Activated T-cell treated with anti-CD3 and anti-CD28 coated beads, Interleukin-2, amount 50 U/mL, for 24 hours (primary cell): ENCODE data around the gene RHOH.
"Not testable (repeated sequence)": the region's sequence is repeated elsewhere in the genome, so short reads cannot be mapped to it uniquely, and the experiment has no call there.

Experiments used
- DNase-seq: peaks from one replicate; pipeline ENCODE4 v3.0.0-alpha.2; 2020
- H3K27ac Mint-ChIP-seq: 2 replicates; pipeline ENCODE4 v1.8.0; 2020; ENCODE audit warnings: mild to moderate bottlenecking, mixed read lengths
- H3K27me3 Mint-ChIP-seq: 2 replicates; pipeline ENCODE4 v1.8.0; 2020; ENCODE audit warnings: mixed read lengths
- H3K36me3 Mint-ChIP-seq: 2 replicates; pipeline ENCODE4 v1.8.0; 2020; ENCODE audit warnings: low read depth, mixed read lengths
- H3K4me1 Mint-ChIP-seq: 2 replicates; pipeline ENCODE4 v1.8.0; 2020; ENCODE audit warnings: low read depth, mixed read lengths
- H3K4me3 Mint-ChIP-seq: 2 replicates; pipeline ENCODE4 v1.8.0; 2020; ENCODE audit warnings: mild to moderate bottlenecking, moderate library complexity, mixed read lengths
- H3K9me3 Mint-ChIP-seq: 2 replicates; pipeline ENCODE4 v1.8.0; 2020; ENCODE audit warnings: mixed read lengths

Gene RHOH

GRCh38 chr4:40289366-40290188 is 92.7 kb downstream of the RHOH start:
- Mint-ChIP-seq H3K4me1 (peaks cover 68% of the 10 kb centered on the region), H3K36me3 (peaks cover 3% of the 10 kb centered on the region), H3K27ac (peak overlapping the region; percentile 93), H3K9me3 (peaks cover 7% of the 10 kb centered on the region), H3K4me3 (peak overlapping the region; percentile 47), H3K27me3 (no peaks in the 10 kb centered on the region)
- no peak for DNase-seq

- not testable (repeated sequence) for H3K36me3 Mint-ChIP-seq, H3K4me3 Mint-ChIP-seq, H3K27me3 Mint-ChIP-seq, H3K9me3 Mint-ChIP-seq, DNase-seq
- Mint-ChIP-seq H3K4me1 (peaks cover 60% of the 10 kb centered on the region), H3K27ac (peak overlapping the region; percentile 93)
Measured at GRCh38 chr4:40290611-40291186, 93.9 kb downstream of the RHOH start.

- peak overlapping the region; percentile 56 for H3K27ac Mint-ChIP-seq
- H3K27me3 Mint-ChIP-seq = no peaks in the 10 kb centered on the region
- H3K9me3 Mint-ChIP-seq = peaks cover 7% of the 10 kb centered on the region
- no peaks in the 10 kb centered on the region for H3K36me3 Mint-ChIP-seq
- no peak for DNase-seq
- no peak overlapping the region for H3K4me3 Mint-ChIP-seq
- peaks cover 61% of the 10 kb centered on the region for H3K4me1 Mint-ChIP-seq
Measured at GRCh38 chr4:40292313-40292759, 95.5 kb downstream of the RHOH start.

- no peaks in the 10 kb centered on the region for H3K27me3 Mint-ChIP-seq
- no peaks in the 10 kb centered on the region for H3K36me3 Mint-ChIP-seq
- H3K27ac Mint-ChIP-seq = no peak overlapping the region
- H3K9me3 Mint-ChIP-seq = peaks cover 7% of the 10 kb centered on the region
- DNase-seq = no peak
- H3K4me3 Mint-ChIP-seq = no peak overlapping the region
- H3K4me1 Mint-ChIP-seq = peaks cover 62% of the 10 kb centered on the region
Measured at GRCh38 chr4:40294339-40294738, 97.5 kb downstream of the RHOH start.

GRCh38 chr4:40295030-40295429 is 98.2 kb downstream of the RHOH start:
- H3K27me3 Mint-ChIP-seq, H3K4me3 Mint-ChIP-seq, H3K27ac Mint-ChIP-seq, H3K36me3 Mint-ChIP-seq, DNase-seq, H3K9me3 Mint-ChIP-seq: not testable (repeated sequence)
- H3K4me1 Mint-ChIP-seq = peaks cover 61% of the 10 kb centered on the region

- peaks cover 61% of the 10 kb centered on the region for H3K4me1 Mint-ChIP-seq
- no peak overlapping the region for H3K4me3 Mint-ChIP-seq
- H3K27ac Mint-ChIP-seq = no peak overlapping the region
- no peak for DNase-seq
- no peaks in the 10 kb centered on the region for H3K36me3 Mint-ChIP-seq
- no peaks in the 10 kb centered on the region for H3K27me3 Mint-ChIP-seq
- peaks cover 7% of the 10 kb centered on the region for H3K9me3 Mint-ChIP-seq
Measured at GRCh38 chr4:40295572-40295971, 98.7 kb downstream of the RHOH start.
